NCI-H187 (cell line): ENCODE data around the gene BACE1.
"Not testable (repeated sequence)": the region's sequence is repeated elsewhere in the genome, so short reads cannot be mapped to it uniquely, and the experiment has no call there.

Experiments used
- DNase-seq, 2 experiments: peaks; one replicate each; lab custom pipeline; 2025; lab: John Stamatoyannopoulos, UW

Gene BACE1

GRCh38 chr11:117316197-117316961, at the start of gene BACE1:
Gene BACE1 (minus strand): TSS chr11:117316256. CDS start chr11:117315795, 461 bp downstream.
- peak; percentile 48 to 74 for DNase-seq

GRCh38 chr11:117361432-117361831, 45.4 kb upstream of the BACE1 start:
- no peak for DNase-seq

- no peak for DNase-seq
These were observed 40.3 kb upstream of the BACE1 start for GRCh38 chr11:117356126-117356890.

- DNase-seq = no peak
These were observed 38.5 kb upstream of the BACE1 start for GRCh38 chr11:117354550-117354949.

GRCh38 chr11:117345039-117345438, 29.0 kb upstream of the BACE1 start:
- DNase-seq = no peak

GRCh38 chr11:117337076-117337475, 21.0 kb upstream of the BACE1 start:
- DNase-seq = no peak

GRCh38 chr11:117335399-117335798, 19.3 kb upstream of the BACE1 start:
- DNase-seq = no peak

GRCh38 chr11:117334896-117335295, 18.8 kb upstream of the BACE1 start:
- no peak for DNase-seq

- DNase-seq = no peak
These were observed 17.9 kb upstream of the BACE1 start for GRCh38 chr11:117333917-117334316.

GRCh38 chr11:117332843-117333242, 16.8 kb upstream of the BACE1 start:
- no peak for DNase-seq

- DNase-seq = no peak
These were observed 12.4 kb upstream of the BACE1 start for GRCh38 chr11:117328375-117329010.

- DNase-seq = peak; percentile 70 to 91
These were observed 11.7 kb upstream of the BACE1 start, which contains the start of gene CEP164 for GRCh38 chr11:117327567-117328374. Gene CEP164 (plus strand): TSS chr11:117327854. CDS start chr11:117338587, 10,733 bp downstream.

GRCh38 chr11:117327255-117327566, 11.2 kb upstream of the BACE1 start:
- not testable (repeated sequence) for DNase-seq

- no peak for DNase-seq
These were observed 3.3 kb upstream of the BACE1 start for GRCh38 chr11:117319214-117319840.

- DNase-seq = no peak
These were observed 2.7 kb upstream of the BACE1 start for GRCh38 chr11:117318738-117319137.

- DNase-seq = no peak
These were observed 515 bp downstream of the BACE1 start for GRCh38 chr11:117315285-117316196.

- no peak for DNase-seq
These were observed 1.2 kb downstream of the BACE1 start for GRCh38 chr11:117314840-117315239.

GRCh38 chr11:117313828-117314768, 2.0 kb downstream of the BACE1 start:
- no peak for DNase-seq

- DNase-seq = no peak
These were observed 3.0 kb downstream of the BACE1 start for GRCh38 chr11:117313091-117313490.
